Calu3 (cell line): ENCODE results near the gene TBC1D2. TPM values are rescaled to one million over a fixed set of nuclear protein-coding genes. Genes with fewer than 3 reads are reported as not detected.

Experiments
- BruUV-seq: library from RNA; stranded (reverse); fragments of 400-500 nt; replicated peaks from 2 replicates; lab custom pipeline; 2021; lab: Mats Ljungman, UMichigan
- CTCF ChIA-PET: fragments of 300-600 bp; sonication (Branson Sonifier 250); formaldehyde crosslinking; loops from one replicate; lab custom pipeline; 2022; ENCODE audit warnings: antibody characterized with exemption; lab: Charles Lee
- DNase-seq: peaks from one replicate; pipeline ENCODE4 v3.0.0; 2022
- H3K27ac Mint-ChIP-seq: one replicate; pipeline ENCODE4 v1.8.0; 2022; ENCODE audit warnings: mixed read lengths; ENCODE audit not compliant: unreplicated experiment
- H3K27me3 Mint-ChIP-seq: one replicate; pipeline ENCODE4 v1.8.0; 2022; ENCODE audit warnings: mixed read lengths; ENCODE audit not compliant: unreplicated experiment
- H3K36me3 Mint-ChIP-seq: one replicate; pipeline ENCODE4 v1.8.0; 2022; ENCODE audit warnings: mild to moderate bottlenecking, moderate library complexity, mixed read lengths; ENCODE audit not compliant: insufficient read depth, unreplicated experiment
- H3K4me1 Mint-ChIP-seq: one replicate; pipeline ENCODE4 v1.8.0; 2022; ENCODE audit warnings: mild to moderate bottlenecking, low read depth, mixed read lengths; ENCODE audit not compliant: unreplicated experiment
- H3K4me3 Mint-ChIP-seq: one replicate; pipeline ENCODE4 v1.8.0; 2022; ENCODE audit warnings: mild to moderate bottlenecking, low read depth, moderate library complexity, mixed read lengths; ENCODE audit not compliant: unreplicated experiment
- H3K9me3 Mint-ChIP-seq: one replicate; pipeline ENCODE4 v1.8.0; 2022; ENCODE audit warnings: low read depth, mixed read lengths; ENCODE audit not compliant: unreplicated experiment
- CTCF ChIP-seq: fragments of 200-600 bp; IDR thresholded peaks from one replicate; pipeline ENCODE4 v1.8.0; 2022; ENCODE audit warnings: antibody characterized with exemption; ENCODE audit not compliant: unreplicated experiment
- intact Hi-C: fragments of 100-400 bp; cut with micrococcal nuclease; formaldehyde crosslinking; loops from one replicate; pipeline ENCODE4 v1.10.0; 2022; ENCODE audit not compliant: unreplicated experiment
- total RNA-seq: library from RNA; stranded (reverse); gene quantifications from 2 replicates; pipeline ENCODE4 v1.2.3, GENCODE V29; 2022

Gene TBC1D2
- total RNA-seq, 1 experiment from 2014 or later, result 8.3 TPM

GRCh38 chr9:98168941-98169488 is 86.4 kb downstream of the TBC1D2 start:
- Mint-ChIP-seq H3K9me3 (peaks cover 2% of the 10 kb centered on the region), H3K27ac (peak overlapping the region; percentile 19), H3K4me3 (no peak overlapping the region), H3K36me3 (peaks cover 18% of the 10 kb centered on the region), H3K4me1 (peaks cover 66% of the 10 kb centered on the region), H3K27me3 (no peaks in the 10 kb centered on the region)
- peak; percentile 65 for DNase-seq
- CTCF ChIA-PET, result no interaction called here
- intact Hi-C loops, result no loop called here
- TF ChIP-seq CTCF, result no peak
- BruUV-seq, result no TSS peak

GRCh38 chr9:98168153-98168780 is 87.2 kb downstream of the TBC1D2 start:
- H3K4me1 Mint-ChIP-seq, result peaks cover 74% of the 10 kb centered on the region
- H3K27ac Mint-ChIP-seq, result no peak overlapping the region
- peaks cover 14% of the 10 kb centered on the region for H3K36me3 Mint-ChIP-seq
- H3K9me3 Mint-ChIP-seq, result peaks cover 2% of the 10 kb centered on the region
- intact Hi-C loops, result no loop called here
- no peak for DNase-seq
- no peaks in the 10 kb centered on the region for H3K27me3 Mint-ChIP-seq
- no peak overlapping the region for H3K4me3 Mint-ChIP-seq
- BruUV-seq, result TSS peak; percentile 61
- CTCF ChIA-PET, result no interaction called here
- no peak for TF ChIP-seq CTCF

GRCh38 chr9:98164912-98165311 is 90.5 kb downstream of the TBC1D2 start:
- DNase-seq, result no peak
- peaks cover 67% of the 10 kb centered on the region for H3K4me1 Mint-ChIP-seq
- H3K36me3 Mint-ChIP-seq, result peaks cover 9% of the 10 kb centered on the region
- intact Hi-C loops, result no loop called here
- peaks cover 2% of the 10 kb centered on the region for H3K9me3 Mint-ChIP-seq
- no peak for TF ChIP-seq CTCF
- CTCF ChIA-PET, result no interaction called here
- no TSS peak for BruUV-seq
- no peak overlapping the region for H3K27ac Mint-ChIP-seq
- H3K4me3 Mint-ChIP-seq, result no peak overlapping the region
- H3K27me3 Mint-ChIP-seq, result no peaks in the 10 kb centered on the region

- Mint-ChIP-seq H3K36me3 (peaks cover 14% of the 10 kb centered on the region), H3K27me3 (no peaks in the 10 kb centered on the region), H3K4me3 (no peak overlapping the region), H3K27ac (no peak overlapping the region), H3K9me3 (peaks cover 2% of the 10 kb centered on the region), H3K4me1 (peaks cover 65% of the 10 kb centered on the region)
- BruUV-seq, result no TSS peak
- TF ChIP-seq CTCF, result no peak
- CTCF ChIA-PET, result no interaction called here
- DNase-seq, result no peak
- intact Hi-C loops, result no loop called here
These were observed 92.8 kb downstream of the TBC1D2 start for GRCh38 chr9:98162613-98163012.
